ENCODE data around the gene AUTS2.

Gene AUTS2

GRCh38 chr7:70218006-70218405 lies 619.7 kb downstream of the AUTS2 start:
- no peak for TF ChIP-seq CTCF (IDR thresholded peaks at IDR 0.05; ENCODE audit: insufficient read depth, low read length, missing control alignments)
- no peak overlapping the region for H3K4me3 ChIP-seq (ENCODE audit: low read depth, low read length)
- ChIA-PET CTCF (no interaction called here), POLR2A (no interaction called here)
- no peak for DNase-seq (ENCODE audit: low read depth, low spot score)

GRCh38 chr7:70219061-70219460 lies 620.8 kb downstream of the AUTS2 start:
- CTCF ChIA-PET: no interaction called here
- H3K4me3 ChIP-seq (ENCODE audit: low read depth, low read length): no peak overlapping the region
- no peak for DNase-seq (ENCODE audit: low read depth, low spot score)
- no peak for TF ChIP-seq CTCF (IDR thresholded peaks at IDR 0.05; ENCODE audit: insufficient read depth, low read length, missing control alignments)
- POLR2A ChIA-PET: no interaction called here

- no peak for TF ChIP-seq CTCF (IDR thresholded peaks at IDR 0.05; ENCODE audit: insufficient read depth, low read length, missing control alignments)
- ChIA-PET CTCF (no interaction called here), POLR2A (no interaction called here)
- no peak for DNase-seq (ENCODE audit: low read depth, low spot score)
- no peak overlapping the region for H3K4me3 ChIP-seq (ENCODE audit: low read depth, low read length)
These were observed 631.0 kb downstream of the AUTS2 start for GRCh38 chr7:70229242-70229641.

- TF ChIP-seq CTCF (IDR thresholded peaks at IDR 0.05; ENCODE audit: insufficient read depth, low read length, missing control alignments): no peak
- CTCF ChIA-PET: no interaction called here
- no peak overlapping the region for H3K4me3 ChIP-seq (ENCODE audit: low read depth, low read length)
- no peak for DNase-seq (ENCODE audit: low read depth, low spot score)
- POLR2A ChIA-PET: no interaction called here
These were observed 632.5 kb downstream of the AUTS2 start for GRCh38 chr7:70230761-70231160.

- no peak overlapping the region for H3K4me3 ChIP-seq (ENCODE audit: low read depth, low read length)
- ChIA-PET CTCF (no interaction called here), POLR2A (no interaction called here)
- no peak for TF ChIP-seq CTCF (IDR thresholded peaks at IDR 0.05; ENCODE audit: insufficient read depth, low read length, missing control alignments)
- DNase-seq (ENCODE audit: low read depth, low spot score): no peak
These were observed 635.5 kb downstream of the AUTS2 start for GRCh38 chr7:70233776-70234175.

GRCh38 chr7:70237256-70237655 lies 639.0 kb downstream of the AUTS2 start:
- DNase-seq (ENCODE audit: low read depth, low spot score): no peak
- POLR2A ChIA-PET: no interaction called here
- H3K4me3 ChIP-seq (ENCODE audit: low read depth, low read length): no peak overlapping the region
- TF ChIP-seq CTCF (IDR thresholded peaks at IDR 0.05; ENCODE audit: insufficient read depth, low read length, missing control alignments): no peak
- CTCF ChIA-PET: interaction anchor here (1.1 kb wide), 1 partner anchor 461 kb away, joined by 3 read pairs; no protein-coding TSS in a partner anchor
